ENCODE measurements around the gene KIR2DL3. TPM values are rescaled to one million over a fixed set of nuclear protein-coding genes. Genes with fewer than 3 reads are reported as not detected.
"Not testable (repeated sequence)": the region's sequence is repeated elsewhere in the genome, so short reads cannot be mapped to it uniquely, and the experiment has no call there.

Gene KIR2DL3
- total RNA-seq, 1 donor from 2014 or later, result not detected

DNA sequence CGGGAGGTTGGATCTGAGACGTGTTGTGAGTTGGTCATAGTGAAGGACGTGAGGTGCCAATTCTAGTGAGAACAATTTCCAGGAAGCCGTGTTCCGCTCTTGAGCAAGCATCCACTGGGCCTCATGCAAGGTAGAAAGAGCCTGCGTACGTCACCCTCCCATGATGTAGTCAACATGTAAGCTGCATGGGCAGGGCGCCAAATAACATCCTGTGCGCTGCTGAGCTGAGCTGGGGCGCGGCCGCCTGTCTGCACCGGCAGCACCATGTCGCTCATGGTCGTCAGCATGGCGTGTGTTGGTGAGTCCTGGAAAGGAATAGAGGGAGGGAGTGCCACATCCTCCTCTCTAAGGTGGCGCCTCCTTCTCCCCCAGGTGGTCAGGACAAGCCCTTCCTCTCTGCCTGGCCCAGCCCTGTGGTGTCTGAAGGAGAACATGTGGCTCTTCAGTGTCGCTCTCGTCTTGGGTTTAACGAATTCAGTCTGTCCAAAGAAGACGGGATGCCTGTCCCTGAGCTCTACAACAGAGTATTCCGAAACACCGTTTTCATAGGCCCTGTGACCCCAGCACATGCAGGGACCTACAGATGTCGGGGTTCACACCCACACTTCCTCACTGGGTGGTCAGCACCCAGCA, 47.9 kb downstream of the KIR2DL3 start:
- DNase-seq (ENCODE audit: extremely low read depth, low read depth, low spot score), result not testable (repeated sequence)

DNA sequence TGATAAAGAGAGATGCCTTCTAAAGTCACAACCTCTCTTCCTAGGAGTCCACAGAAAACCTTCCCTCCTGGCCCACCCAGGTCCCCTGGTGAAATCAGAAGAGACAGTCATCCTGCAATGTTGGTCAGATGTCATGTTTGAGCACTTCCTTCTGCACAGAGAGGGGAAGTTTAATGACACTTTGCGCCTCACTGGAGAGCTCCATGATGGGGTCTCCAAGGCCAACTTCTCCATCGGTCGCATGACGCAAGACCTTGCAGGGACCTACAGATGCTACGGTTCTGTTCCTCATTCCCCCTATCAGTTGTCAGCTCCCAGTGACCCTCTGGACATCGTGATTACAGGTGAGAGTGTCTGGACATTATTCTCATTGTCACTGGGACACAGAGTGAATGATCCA, 49.8 kb downstream of the KIR2DL3 start:
- not testable (repeated sequence) for DNase-seq (ENCODE audit: extremely low read depth, low read depth, low spot score)

DNA sequence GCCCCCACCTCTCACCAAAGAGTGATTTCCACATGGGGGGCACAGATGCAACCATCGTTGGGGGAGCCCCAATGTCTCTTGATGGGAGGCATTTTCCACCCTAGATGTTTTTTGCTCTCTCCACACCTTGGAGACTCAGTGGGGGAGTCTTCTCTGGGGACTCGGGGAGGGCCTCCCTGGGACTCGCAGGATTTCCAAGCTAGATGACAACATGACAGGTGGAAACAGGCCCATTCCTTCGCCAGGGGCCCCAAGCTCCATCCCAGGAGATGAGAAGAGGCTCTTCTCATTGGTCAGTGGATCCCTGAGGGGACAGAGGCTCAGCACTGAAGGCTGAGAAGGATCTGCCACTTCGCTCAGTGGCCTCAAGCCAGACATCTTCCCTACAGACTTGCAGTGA, 52.4 kb downstream of the KIR2DL3 start:
- DNase-seq (ENCODE audit: extremely low read depth, low read depth, low spot score), result no peak

DNA sequence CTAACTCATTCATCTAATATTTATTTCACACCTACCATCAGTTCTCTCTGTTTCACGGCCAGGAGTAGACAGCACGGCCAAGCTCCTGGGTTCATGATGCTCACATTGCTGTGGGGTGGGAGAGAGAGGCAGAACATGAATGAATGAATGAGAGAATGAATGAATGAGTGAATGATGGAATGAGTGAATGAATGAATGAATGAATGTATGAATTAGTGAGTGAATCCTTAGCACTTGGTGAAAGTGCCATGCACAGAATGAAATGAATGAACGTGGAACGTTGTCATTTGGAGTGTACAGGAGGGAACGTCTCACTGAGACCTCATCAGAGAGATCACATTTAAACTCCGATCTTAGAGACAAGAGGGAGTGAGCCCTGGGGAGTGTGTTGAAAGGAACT, 53.2 kb downstream of the KIR2DL3 start:
- no peak for DNase-seq (ENCODE audit: extremely low read depth, low read depth, low spot score)

GRCh38 chr19:54792814-54793213, 54.5 kb downstream of the KIR2DL3 start:
- no peak for DNase-seq (ENCODE audit: extremely low read depth, low read depth, low spot score)

DNA sequence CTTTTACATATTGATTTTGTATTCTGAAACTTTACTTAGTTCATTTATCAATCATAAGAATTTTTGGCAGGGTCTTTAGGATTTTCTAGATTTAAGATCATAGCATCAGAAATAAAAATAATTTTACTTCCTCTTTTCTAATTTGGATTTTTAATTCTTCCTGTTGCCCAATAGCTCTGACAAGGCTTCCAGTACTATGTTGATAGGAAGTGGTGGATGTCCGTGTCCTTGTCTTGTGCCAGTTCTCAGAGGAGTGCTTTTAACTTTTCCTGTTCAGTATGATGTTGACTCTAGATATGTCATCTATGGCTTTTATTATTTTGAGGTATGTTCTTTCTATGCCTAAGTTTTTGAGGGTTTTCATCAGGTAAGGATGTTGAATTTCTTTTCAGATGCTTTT, 57.4 kb downstream of the KIR2DL3 start:
- no peak for DNase-seq (ENCODE audit: extremely low read depth, low read depth, low spot score)

Other genes with a start within 250 kb of the KIR2DL3 start
- gene LAIR2, start 235.7 kb upstream of the KIR2DL3 start, total RNA-seq, result not detected in 2 replicates
- gene LILRA2, start 164.7 kb upstream of the KIR2DL3 start, total RNA-seq, result not detected in 2 replicates
- gene LILRA1, start 144.9 kb upstream of the KIR2DL3 start, total RNA-seq, result not detected in 2 replicates
- 0.10 and 1.2 TPM in 2 replicates for gene LILRB1, start 108.0 kb upstream of the KIR2DL3 start, total RNA-seq
- gene LILRB4, start 75.5 kb upstream of the KIR2DL3 start, total RNA-seq, result not detected in 2 replicates
- gene KIR3DL3, start 14.1 kb upstream of the KIR2DL3 start, total RNA-seq, result not detected in 2 replicates
- not detected in 2 replicates for gene KIR2DL1, start 31.3 kb downstream of the KIR2DL3 start, total RNA-seq
- 0.41 TPM in 1 of 2 replicates, not detected in the other for gene KIR2DL4, start 65.1 kb downstream of the KIR2DL3 start, total RNA-seq
- gene KIR3DL1, start 78.0 kb downstream of the KIR2DL3 start, total RNA-seq, result not detected in 2 replicates
- not detected in 2 replicates for gene KIR2DS4, start 94.2 kb downstream of the KIR2DL3 start, total RNA-seq
- not detected in 2 replicates for gene KIR3DL2, start 111.9 kb downstream of the KIR2DL3 start, total RNA-seq
- 1.1 TPM in 1 of 2 replicates, not detected in the other for gene FCAR, start 135.7 kb downstream of the KIR2DL3 start, total RNA-seq
- gene NCR1, start 167.6 kb downstream of the KIR2DL3 start, total RNA-seq, result not detected in 2 replicates
- not detected in 2 replicates for gene NLRP7, start 209.0 kb downstream of the KIR2DL3 start, total RNA-seq
- 12.3 and 15.1 TPM in 2 replicates for gene NLRP2, start 227.9 kb downstream of the KIR2DL3 start, total RNA-seq

Measured in glomerular endothelial cell (primary cell).